LNCaP clone FGC (cell line): ENCODE results near the gene ACTN3.

ENCODE experiments used
- DNase-seq: peaks from one replicate; pipeline ENCODE4 v3.0.0-alpha.2; 2011; ENCODE audit warnings: low read depth
- H3K4me3 ChIP-seq: 2 replicates; pipeline ENCODE4 v1.5.1; 2011; ENCODE audit warnings: mild to moderate bottlenecking, low read depth, low read length, control low read depth
- CTCF ChIP-seq: IDR thresholded peaks from 2 replicates; pipeline ENCODE4 v1.5.1; 2012; ENCODE audit warnings: mild to moderate bottlenecking; ENCODE audit not compliant: control insufficient read depth, insufficient read depth; ENCODE audit errors: extremely low read depth

The ACTN3 gene

GRCh38 chr11:66546368-66546965 lies at the start of gene ACTN3:
TSS of gene ACTN3 (plus strand) at chr11:66546903. CDS start at chr11:66546938, 35 bp downstream.
- peak within 1 kb of the TSS; percentile 76 for H3K4me3 ChIP-seq
- TF ChIP-seq CTCF = no peak
- DNase-seq = no peak

DNA sequence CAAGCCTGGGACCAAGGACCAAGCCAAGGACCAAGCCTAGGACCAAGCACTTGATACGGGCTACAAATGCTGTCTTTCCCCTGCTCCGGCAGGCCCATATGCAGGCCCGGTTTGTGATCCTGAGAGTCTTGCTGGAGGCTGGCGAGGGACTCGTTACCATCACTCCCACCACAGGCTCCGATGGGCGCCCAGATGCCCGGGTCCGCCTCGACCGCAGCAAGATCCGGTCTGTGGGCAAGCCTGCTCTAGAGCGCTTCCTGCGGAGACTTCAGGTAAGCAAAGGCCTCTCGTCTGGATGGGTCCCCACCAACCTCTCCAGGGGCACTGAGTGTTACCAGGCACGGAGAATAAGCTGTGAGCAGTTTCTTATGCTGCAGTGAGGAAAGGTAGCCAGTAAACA lies 49.5 kb upstream of the ACTN3 start:
- no peak overlapping the region for H3K4me3 ChIP-seq
- no peak for DNase-seq
- TF ChIP-seq CTCF = no peak

- no peak overlapping the region for H3K4me3 ChIP-seq
- DNase-seq = no peak
- no peak for TF ChIP-seq CTCF
These were observed 48.2 kb upstream of the ACTN3 start for GRCh38 chr11:66498506-66498905.

DNA sequence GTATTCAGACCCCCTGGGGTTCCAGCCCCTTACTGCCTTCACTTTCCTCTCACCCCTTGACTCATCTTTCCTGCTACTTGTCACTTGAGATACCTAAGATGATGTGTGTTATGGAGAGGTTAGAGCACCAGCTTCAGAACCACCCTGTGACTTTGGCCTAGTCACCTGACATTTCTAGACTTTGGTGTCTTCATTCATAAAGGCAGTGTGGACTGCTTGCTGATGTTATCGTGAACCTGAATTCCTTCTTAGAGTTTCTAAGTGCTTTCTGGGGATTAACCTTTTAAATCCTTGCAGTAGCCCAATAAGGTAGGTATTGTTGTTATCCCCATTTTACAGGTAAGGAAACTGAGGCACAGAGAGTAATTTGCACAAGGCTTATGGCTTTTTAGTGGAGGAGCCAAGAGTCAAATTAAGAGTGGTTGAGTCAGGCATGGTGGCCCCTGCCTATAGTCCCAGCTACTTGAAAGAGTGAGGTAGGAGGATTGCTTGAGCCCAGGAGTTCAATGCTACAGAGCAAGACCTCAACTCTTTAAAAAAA lies 41.4 kb upstream of the ACTN3 start:
- no peak for DNase-seq
- no peak for TF ChIP-seq CTCF

DNA sequence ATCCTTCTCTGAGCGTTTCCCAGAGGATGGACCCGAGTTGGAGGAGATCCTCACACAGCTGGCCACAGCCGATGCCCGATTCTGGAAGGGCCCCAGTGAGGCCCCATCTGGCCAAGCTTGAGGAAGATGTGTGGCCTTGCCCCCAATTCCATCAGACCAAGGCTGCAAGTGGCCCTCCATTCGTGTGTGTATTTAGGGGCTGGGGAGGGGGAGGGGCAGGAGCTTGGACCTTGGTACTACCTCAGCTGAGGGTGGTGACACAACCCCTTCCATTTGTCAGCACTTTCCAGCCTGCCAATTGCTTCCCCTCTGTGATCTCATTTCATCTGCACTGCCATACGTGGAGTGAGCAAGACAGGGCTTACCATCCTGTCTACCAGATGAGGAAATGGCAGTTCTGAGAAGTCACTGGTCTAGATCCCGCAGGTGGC lies 37.6 kb upstream of the ACTN3 start:
- DNase-seq = no peak
- TF ChIP-seq CTCF = no peak
- H3K4me3 ChIP-seq = no peak overlapping the region

More for the DNA sequence above, 41.4 kb upstream of the ACTN3 start:
- H3K4me3 ChIP-seq = no peak overlapping the region

- H3K4me3 ChIP-seq = peak within 1 kb of the TSS; percentile 91
- TF ChIP-seq CTCF = no peak
- DNase-seq = peak; percentile 33
These were observed 36.3 kb upstream of the ACTN3 start, which contains the start of gene BBS1 for GRCh38 chr11:66510271-66510989. TSS of gene BBS1 (plus strand) at chr11:66510635. CDS start at chr11:66510660, 25 bp downstream.

DNA sequence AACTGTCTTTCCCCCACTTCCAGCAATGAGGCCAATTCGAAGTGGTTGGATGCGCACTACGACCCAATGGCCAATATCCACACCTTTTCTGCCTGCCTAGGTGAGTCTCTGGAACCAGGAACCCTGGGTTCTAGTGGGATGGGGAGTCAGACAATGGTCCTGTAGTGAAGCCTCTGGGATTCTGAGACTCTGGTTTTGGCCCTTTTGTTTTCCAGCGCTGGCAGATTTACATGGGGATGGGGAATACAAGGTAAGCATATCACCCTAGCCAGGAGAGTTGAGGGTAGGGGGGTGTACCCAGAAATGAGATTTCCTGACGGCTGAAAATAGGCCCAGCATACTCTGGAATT lies 35.7 kb upstream of the ACTN3 start:
- DNase-seq = no peak
- H3K4me3 ChIP-seq = peak overlapping the region; percentile 91
- TF ChIP-seq CTCF = no peak
